ENCODE measurements around the gene SPRR5.

DNA sequence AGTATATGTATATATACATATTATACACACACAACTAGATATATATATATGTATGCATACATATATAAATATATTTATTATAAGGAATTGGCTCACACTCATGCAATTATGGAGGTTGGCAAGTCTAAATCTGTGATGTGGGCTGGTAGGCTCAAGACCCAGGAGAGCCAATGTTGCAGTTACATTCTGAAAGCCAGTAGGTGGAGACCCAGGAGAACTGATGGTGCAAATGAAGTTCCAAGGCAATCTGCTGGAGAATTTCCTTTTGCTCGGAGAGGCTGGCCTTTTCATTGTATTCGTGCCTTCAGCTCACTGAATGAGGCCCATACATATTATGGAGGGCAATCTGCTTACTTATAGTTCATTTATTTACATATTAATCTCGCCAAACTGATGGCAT lies 29.2 kb upstream of the SPRR5 start:
- no peak for TF ChIP-seq POLR2A (IDR thresholded peaks at IDR 0.05)
- TF ChIP-seq, protein P1, sequence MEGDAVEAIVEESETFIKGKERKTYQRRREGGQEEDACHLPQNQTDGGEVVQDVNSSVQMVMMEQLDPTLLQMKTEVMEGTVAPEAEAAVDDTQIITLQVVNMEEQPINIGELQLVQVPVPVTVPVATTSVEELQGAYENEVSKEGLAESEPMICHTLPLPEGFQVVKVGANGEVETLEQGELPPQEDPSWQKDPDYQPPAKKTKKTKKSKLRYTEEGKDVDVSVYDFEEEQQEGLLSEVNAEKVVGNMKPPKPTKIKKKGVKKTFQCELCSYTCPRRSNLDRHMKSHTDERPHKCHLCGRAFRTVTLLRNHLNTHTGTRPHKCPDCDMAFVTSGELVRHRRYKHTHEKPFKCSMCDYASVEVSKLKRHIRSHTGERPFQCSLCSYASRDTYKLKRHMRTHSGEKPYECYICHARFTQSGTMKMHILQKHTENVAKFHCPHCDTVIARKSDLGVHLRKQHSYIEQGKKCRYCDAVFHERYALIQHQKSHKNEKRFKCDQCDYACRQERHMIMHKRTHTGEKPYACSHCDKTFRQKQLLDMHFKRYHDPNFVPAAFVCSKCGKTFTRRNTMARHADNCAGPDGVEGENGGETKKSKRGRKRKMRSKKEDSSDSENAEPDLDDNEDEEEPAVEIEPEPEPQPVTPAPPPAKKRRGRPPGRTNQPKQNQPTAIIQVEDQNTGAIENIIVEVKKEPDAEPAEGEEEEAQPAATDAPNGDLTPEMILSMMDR (IDR thresholded peaks at IDR 0.05): peak in 6 of 7 experiments; percentile 33 to 67 (median 60)
